22Rv1 (cell line): ENCODE results near the gene ADGRD1.
"Not testable (repeated sequence)": the region's sequence is repeated elsewhere in the genome, so short reads cannot be mapped to it uniquely, and the experiment has no call there.

Source experiments
- H3K27ac ChIP-seq: fragments of 450-650 bp; 2 replicates; pipeline ENCODE4 v1.5.1; 2017
- CTCF ChIP-seq: fragments of 450-650 bp; IDR thresholded peaks from 2 replicates; pipeline ENCODE4 v1.5.1; 2017; ENCODE audit warnings: mild to moderate bottlenecking
- ZFX ChIP-seq: fragments of 450-650 bp; IDR thresholded peaks from 2 replicates; pipeline ENCODE4 v1.6.1; 2017; ENCODE audit warnings: antibody characterized with exemption, borderline replicate concordance

ADGRD1 gene

GRCh38 chr12:131118371-131118770, 164.7 kb downstream of the ADGRD1 start:
- no peak for TF ChIP-seq ZFX

DNA sequence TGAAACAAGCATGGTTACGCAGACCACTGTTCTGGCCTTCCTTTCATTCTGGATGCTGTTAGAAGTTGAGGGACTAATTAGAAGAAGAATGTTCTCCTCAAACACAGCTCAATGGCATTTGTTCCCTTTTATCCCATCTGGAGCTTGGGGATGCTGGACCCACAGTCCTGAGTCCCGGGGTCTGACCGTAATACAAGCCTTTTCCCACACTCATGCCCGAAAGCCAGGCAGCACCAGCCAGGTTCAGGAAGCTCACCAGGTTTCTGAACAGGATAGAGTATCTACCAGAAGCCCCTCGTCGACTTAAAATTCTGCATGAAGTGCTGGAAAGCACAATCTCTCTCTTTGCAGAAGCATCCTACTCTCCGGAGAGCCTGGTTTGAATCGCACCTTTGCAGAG, 165.6 kb downstream of the ADGRD1 start:
- not testable (repeated sequence) for H3K27ac ChIP-seq

More at GRCh38 chr12:131118371-131118770, 164.7 kb downstream of the ADGRD1 start:
- no peak overlapping the region for H3K27ac ChIP-seq

GRCh38 chr12:131119936-131120335, 166.2 kb downstream of the ADGRD1 start:
- H3K27ac ChIP-seq: no peak overlapping the region
- no peak for TF ChIP-seq CTCF
- no peak for TF ChIP-seq ZFX

GRCh38 chr12:131120831-131121271, 167.1 kb downstream of the ADGRD1 start:
- no peak overlapping the region for H3K27ac ChIP-seq
- no peak for TF ChIP-seq CTCF
- TF ChIP-seq ZFX: no peak

DNA sequence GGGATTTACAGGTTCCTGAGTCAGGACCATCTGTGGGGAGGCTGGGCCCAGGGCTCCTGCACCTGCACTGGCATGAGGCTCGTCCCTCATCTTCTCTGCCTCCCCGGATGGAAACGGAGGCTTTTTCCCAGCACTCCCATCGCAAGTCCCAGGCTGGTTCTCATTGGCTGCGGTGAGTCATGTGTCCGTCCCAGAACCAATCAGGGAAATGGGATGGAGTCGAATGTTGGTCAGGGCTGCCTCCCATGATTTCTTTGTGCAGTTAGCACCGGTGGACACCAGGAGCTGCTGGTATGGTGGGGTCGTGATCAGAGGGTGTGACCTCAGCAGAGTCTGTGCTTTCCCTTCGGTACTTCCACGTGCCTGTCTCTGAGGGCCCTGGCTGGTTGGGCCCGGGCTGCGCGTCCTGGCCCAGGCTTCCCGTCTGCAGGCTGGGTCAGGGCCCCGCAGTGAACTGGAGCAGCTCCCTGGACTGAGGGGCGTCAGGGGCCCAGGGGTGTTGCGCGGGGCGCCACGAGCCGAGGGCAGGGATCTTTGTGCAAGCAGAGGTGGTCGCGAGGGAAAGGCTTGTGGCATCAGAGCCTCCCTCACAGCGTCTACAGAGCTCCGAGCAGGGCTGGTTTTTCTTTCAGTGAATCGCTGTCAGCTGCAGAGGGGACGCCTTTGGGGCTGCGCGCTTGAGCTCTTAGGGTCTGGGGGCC, 168.1 kb downstream of the ADGRD1 start:
- no peak overlapping the region for H3K27ac ChIP-seq
- TF ChIP-seq CTCF (no peak), ZFX (no peak)

- no peak for TF ChIP-seq ZFX
- no peak for TF ChIP-seq CTCF
- H3K27ac ChIP-seq: no peak overlapping the region
Measured at GRCh38 chr12:131122631-131123030, 168.9 kb downstream of the ADGRD1 start.

GRCh38 chr12:131123817-131124216, 170.1 kb downstream of the ADGRD1 start:
- H3K27ac ChIP-seq: no peak overlapping the region
- TF ChIP-seq CTCF (no peak), ZFX (no peak)

DNA sequence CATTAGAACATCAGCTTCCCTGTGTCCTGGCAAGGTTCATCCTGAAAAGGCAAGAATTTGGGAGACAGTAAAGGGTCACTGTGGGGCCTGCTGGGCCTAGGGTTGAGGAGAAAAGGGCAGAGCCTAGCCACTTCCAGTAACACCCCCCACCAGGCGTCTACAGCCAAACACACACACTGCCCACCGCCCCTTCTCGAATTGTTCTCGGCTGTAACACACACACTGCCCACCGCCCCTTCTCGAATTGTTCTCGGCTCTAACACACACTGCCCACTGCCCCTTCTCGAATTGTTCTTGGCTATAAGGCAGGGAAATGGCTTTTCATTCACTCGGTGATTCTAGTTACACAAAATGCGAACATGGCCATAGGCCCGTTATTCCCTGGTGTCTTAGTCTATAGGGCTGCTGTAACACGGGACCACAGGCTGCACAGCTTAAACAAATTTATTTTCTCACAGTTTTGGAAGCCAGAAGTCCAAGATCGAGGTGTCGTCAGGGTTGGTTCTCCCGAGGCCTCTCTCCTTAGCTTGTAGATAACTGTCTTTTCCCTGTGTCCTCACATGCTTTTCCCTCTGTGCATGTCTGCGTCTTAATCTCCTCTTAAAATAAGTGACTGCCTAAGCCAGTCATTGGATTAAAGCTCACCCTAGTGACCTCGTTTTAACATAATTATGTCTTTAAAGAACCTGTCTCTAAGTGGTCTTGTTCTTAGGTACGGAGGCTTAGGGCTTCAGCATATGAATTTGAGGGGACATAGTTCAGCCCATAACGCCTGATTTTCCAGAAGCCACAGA, 171.0 kb downstream of the ADGRD1 start:
- no peak overlapping the region for H3K27ac ChIP-seq
- TF ChIP-seq ZFX (no peak), CTCF (no peak)
